SU-DHL-6 (cell line): ENCODE results near the gene SLC39A3.

Experiments used
- EZH2phosphoT487 ChIP-seq: fragments of 200-600 bp; sonication (generic), shearing (Covaris generic); conservative IDR thresholded peaks from 2 replicates; pipeline ENCODE4 v1.6.1; 2018; ENCODE audit warnings: mild to moderate bottlenecking, antibody characterized with exemption, low read length, moderate library complexity, mixed read lengths
- TF ChIP-seq, protein P1 (sequence below): fragments of 200-600 bp; sonication (generic); IDR thresholded peaks from one replicate; pipeline ENCODE4 v1.5.1; 2017; ENCODE audit warnings: antibody characterized with exemption, mild to moderate bottlenecking, low read length, moderate library complexity; ENCODE audit not compliant: insufficient read depth, poor library complexity, severe bottlenecking

DNA sequence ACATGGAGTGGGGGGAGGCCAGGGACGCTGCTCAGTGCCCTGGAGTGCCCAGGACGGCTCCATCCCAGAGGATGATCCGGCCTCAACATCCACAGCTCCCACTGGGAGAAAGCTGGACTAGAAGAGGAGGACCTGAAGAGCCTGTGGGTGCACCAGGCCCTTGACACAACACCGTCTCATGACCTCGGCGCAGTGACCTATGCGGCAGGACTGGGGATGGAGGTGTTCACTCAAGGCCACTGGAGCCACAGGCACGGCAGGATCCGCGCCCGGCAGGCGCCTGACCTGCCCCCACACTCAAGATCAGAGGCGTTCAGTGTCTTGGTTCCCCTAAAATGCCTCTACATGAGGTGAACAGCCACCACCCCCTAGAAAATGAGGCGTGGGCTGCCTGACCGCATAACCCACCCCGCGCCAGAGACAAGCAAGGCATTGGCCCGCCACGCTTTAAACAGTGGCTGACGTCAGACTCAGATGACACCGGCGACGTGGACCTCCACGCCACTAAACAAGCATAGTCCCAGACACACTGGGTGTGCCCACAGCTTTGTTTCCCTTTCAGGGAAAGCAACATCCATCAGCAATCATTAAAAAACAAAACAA lies 35.2 kb upstream of the SLC39A3 start:
- no peak for TF ChIP-seq EZH2phosphoT487
- TF ChIP-seq, protein P1, sequence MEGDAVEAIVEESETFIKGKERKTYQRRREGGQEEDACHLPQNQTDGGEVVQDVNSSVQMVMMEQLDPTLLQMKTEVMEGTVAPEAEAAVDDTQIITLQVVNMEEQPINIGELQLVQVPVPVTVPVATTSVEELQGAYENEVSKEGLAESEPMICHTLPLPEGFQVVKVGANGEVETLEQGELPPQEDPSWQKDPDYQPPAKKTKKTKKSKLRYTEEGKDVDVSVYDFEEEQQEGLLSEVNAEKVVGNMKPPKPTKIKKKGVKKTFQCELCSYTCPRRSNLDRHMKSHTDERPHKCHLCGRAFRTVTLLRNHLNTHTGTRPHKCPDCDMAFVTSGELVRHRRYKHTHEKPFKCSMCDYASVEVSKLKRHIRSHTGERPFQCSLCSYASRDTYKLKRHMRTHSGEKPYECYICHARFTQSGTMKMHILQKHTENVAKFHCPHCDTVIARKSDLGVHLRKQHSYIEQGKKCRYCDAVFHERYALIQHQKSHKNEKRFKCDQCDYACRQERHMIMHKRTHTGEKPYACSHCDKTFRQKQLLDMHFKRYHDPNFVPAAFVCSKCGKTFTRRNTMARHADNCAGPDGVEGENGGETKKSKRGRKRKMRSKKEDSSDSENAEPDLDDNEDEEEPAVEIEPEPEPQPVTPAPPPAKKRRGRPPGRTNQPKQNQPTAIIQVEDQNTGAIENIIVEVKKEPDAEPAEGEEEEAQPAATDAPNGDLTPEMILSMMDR, result no peak
